ENCODE data around the gene MALSU1.

Gene MALSU1

DNA sequence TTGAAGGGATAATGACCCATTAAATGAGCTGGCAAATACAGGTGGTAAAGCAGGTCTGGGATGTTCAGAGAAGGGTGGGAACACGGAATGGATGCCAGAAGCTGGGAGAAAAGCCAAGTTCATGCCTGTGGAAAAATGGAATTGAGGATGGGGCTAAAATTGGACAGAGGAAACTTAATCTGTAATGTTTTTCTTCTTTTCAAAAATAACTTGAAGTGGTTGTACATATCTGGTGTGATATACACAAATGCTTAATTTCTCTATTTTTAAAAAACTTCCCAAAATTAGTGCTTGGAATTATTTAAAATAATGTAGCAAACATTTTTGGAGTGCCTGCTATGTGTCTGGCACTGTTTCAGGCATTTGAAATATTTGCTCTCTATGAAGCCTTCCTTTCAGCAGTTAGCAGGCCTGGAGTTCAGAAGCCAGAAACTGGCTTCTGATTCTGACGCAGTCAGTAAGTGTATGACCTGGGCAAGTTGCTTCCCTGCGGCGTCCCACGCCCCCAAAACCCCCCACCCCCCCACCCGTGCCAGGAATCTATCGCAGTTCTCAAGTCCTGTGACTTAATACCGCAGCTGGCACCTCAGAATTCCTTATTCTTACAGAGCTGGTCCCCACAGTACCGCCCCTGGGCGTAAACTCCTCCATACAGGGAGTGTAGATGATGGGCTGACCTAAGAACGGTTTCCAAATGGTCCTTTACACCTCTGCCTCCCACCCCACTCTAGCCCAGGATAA, 828 bp upstream of the MALSU1 start:
- peak overlapping the region; percentile 95 for H3K4me2 ChIP-seq (ENCODE audit: insufficient read depth, low read length)
- ATAC-seq (ENCODE audit: insufficient read depth, low read depth) (no peak), DNase-seq (no peak)
- no peaks in the 10 kb centered on the region for H3K9me3 ChIP-seq (ENCODE audit: insufficient read depth, low read length, severe bottlenecking)
- peaks cover 14% of the 10 kb centered on the region; the same call in 1 of the 2 replicates for H4K20me1 ChIP-seq (ENCODE audit: insufficient read depth, low read length)
- peak overlapping the region; percentile 84 for H2AFZ ChIP-seq (ENCODE audit: low read depth, low read length)
- peaks cover 45% of the 10 kb centered on the region for H3K4me1 ChIP-seq (ENCODE audit: insufficient read depth, low read length)
- H3K9ac ChIP-seq (ENCODE audit: low read depth, low read length): peak overlapping the region; percentile 96
- peak overlapping the region in 1 of 2 experiments; percentile 100; a peak in 3 of 4 replicates for H3K4me3 ChIP-seq (ENCODE audit: low read depth in 1 of 2, low read length in 2 of 2)
- TF ChIP-seq, protein P1, sequence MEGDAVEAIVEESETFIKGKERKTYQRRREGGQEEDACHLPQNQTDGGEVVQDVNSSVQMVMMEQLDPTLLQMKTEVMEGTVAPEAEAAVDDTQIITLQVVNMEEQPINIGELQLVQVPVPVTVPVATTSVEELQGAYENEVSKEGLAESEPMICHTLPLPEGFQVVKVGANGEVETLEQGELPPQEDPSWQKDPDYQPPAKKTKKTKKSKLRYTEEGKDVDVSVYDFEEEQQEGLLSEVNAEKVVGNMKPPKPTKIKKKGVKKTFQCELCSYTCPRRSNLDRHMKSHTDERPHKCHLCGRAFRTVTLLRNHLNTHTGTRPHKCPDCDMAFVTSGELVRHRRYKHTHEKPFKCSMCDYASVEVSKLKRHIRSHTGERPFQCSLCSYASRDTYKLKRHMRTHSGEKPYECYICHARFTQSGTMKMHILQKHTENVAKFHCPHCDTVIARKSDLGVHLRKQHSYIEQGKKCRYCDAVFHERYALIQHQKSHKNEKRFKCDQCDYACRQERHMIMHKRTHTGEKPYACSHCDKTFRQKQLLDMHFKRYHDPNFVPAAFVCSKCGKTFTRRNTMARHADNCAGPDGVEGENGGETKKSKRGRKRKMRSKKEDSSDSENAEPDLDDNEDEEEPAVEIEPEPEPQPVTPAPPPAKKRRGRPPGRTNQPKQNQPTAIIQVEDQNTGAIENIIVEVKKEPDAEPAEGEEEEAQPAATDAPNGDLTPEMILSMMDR (IDR thresholded peaks at IDR 0.05; ENCODE audit: borderline replicate concordance, extremely low read depth, low read length, poor library complexity, severe bottlenecking): no peak
- no peak for TF ChIP-seq EZH2 (IDR thresholded peaks at IDR 0.05; ENCODE audit: borderline replicate concordance, low read depth, low read length, severe bottlenecking)
- peaks cover 22% of the 10 kb centered on the region for H3K36me3 ChIP-seq (ENCODE audit: insufficient read depth, low read length)
- H3K27ac ChIP-seq (ENCODE audit: low read length): peak overlapping the region; percentile 85
- H3K79me2 ChIP-seq (ENCODE audit: insufficient read depth, low read length): peaks cover 42% of the 10 kb centered on the region
- H3K27me3 ChIP-seq (ENCODE audit: insufficient read depth, low read length, poor library complexity): no peaks in the 10 kb centered on the region

DNA sequence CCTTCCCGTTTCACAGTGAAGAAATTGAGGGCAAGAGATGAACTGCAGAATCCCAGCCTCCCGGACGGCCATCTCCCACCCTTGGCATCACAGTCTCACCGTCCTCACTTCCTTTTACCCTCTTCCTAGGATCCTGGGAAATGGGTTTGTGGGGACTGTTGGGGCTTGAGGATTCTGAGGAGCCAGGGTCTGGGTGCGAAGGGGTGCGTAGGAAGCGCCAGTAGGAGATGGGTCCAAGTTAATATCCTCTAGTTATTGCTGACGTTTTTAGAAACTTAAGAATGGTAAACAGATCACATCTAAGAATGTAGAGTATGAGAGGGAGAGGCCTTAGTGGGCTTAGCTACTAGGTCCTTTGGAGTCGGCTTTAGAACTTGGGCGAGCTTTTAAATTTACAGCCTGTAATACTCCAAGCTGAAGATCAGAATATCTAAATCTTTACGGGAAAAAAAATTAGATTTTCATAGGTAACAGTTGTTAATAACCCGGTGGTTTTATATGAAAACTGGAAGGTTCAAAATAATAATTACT, 696 bp downstream of the MALSU1 start:
- Histone ChIP-seq H4K20me1 (ENCODE audit: insufficient read depth, low read length) (peaks cover 14% of the 10 kb centered on the region; the same call in 1 of the 2 replicates), H3K27ac (ENCODE audit: low read length) (peak overlapping the region; percentile 83), H3K36me3 (ENCODE audit: insufficient read depth, low read length) (peaks cover 22% of the 10 kb centered on the region), H2AFZ (ENCODE audit: low read depth, low read length) (peak overlapping the region; percentile 84), H3K4me2 (ENCODE audit: insufficient read depth, low read length) (peak overlapping the region; percentile 95), H3K27me3 (ENCODE audit: insufficient read depth, low read length, poor library complexity) (no peaks in the 10 kb centered on the region), H3K9me3 (ENCODE audit: insufficient read depth, low read length, severe bottlenecking) (no peaks in the 10 kb centered on the region), H3K79me2 (ENCODE audit: insufficient read depth, low read length) (peaks cover 56% of the 10 kb centered on the region), H3K9ac (ENCODE audit: low read depth, low read length) (peak overlapping the region; percentile 96), H3K4me1 (ENCODE audit: insufficient read depth, low read length) (peaks cover 46% of the 10 kb centered on the region), H3K4me3 (ENCODE audit: low read depth in 1 of 2, low read length in 2 of 2) (peak overlapping the region; percentile 98 to 100)
- no peak for DNase-seq
- TF ChIP-seq, protein P1 (IDR thresholded peaks at IDR 0.05; ENCODE audit: borderline replicate concordance, extremely low read depth, low read length, poor library complexity, severe bottlenecking): no peak
- no peak for TF ChIP-seq EZH2 (IDR thresholded peaks at IDR 0.05; ENCODE audit: borderline replicate concordance, low read depth, low read length, severe bottlenecking)
- no peak; the same call in 2 of the 3 replicates for ATAC-seq (ENCODE audit: insufficient read depth, low read depth)

DNA sequence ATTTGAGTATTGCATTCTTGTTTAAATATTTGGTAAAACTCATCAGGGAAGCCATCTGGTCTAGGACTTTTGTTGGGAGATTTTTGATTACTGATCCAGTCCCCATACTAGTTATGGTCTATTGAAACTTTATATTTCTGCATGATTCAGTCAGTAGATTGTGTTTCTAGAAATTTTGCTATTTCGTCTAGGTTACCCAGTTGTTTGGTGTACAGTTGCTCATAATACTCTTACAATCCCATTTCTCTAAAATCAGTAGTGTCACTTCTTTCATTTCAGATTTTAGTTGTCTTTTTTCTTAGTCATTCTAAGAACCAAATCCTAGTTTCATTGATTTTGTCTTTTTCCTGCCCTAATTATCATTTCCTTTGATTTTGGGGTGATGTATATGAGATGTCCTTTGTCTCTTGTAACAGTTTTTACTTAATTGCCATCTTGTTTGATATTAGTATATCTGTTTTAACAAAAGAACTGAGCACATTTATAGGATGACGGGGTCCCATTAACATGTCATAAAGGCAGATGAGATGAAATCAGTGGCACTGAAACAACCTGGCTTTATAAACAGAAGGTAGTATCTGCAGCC, 7.9 kb downstream of the MALSU1 start:
- TF ChIP-seq, protein P1 (IDR thresholded peaks at IDR 0.05; ENCODE audit: borderline replicate concordance, extremely low read depth, low read length, poor library complexity, severe bottlenecking): no peak
- no peak for TF ChIP-seq EZH2 (IDR thresholded peaks at IDR 0.05; ENCODE audit: borderline replicate concordance, low read depth, low read length, severe bottlenecking)
- Histone ChIP-seq H3K27me3 (ENCODE audit: insufficient read depth, low read length, poor library complexity) (no peaks in the 10 kb centered on the region), H4K20me1 (ENCODE audit: insufficient read depth, low read length) (peaks cover 19% of the 10 kb centered on the region; the same call in 1 of the 2 replicates), H3K9me3 (ENCODE audit: insufficient read depth, low read length, severe bottlenecking) (no peaks in the 10 kb centered on the region), H3K27ac (ENCODE audit: low read length) (no peak overlapping the region), H3K4me2 (ENCODE audit: insufficient read depth, low read length) (no peak overlapping the region), H3K4me1 (ENCODE audit: insufficient read depth, low read length) (peaks cover 13% of the 10 kb centered on the region), H3K79me2 (ENCODE audit: insufficient read depth, low read length) (peaks cover 53% of the 10 kb centered on the region), H2AFZ (ENCODE audit: low read depth, low read length) (no peak overlapping the region), H3K4me3 (ENCODE audit: low read depth in 1 of 2, low read length in 2 of 2) (no peak overlapping the region), H3K36me3 (ENCODE audit: insufficient read depth, low read length) (peaks cover 57% of the 10 kb centered on the region), H3K9ac (ENCODE audit: low read depth, low read length) (no peak overlapping the region)
- ATAC-seq (ENCODE audit: insufficient read depth, low read depth): no peak
- no peak for DNase-seq

Data from DND-41 (cell line).